Measurements from ENCODE around the gene ZNF665. TPM values are rescaled to one million over a fixed set of nuclear protein-coding genes. Genes with fewer than 3 reads are reported as not detected.
A peak's percentile ranks its signal among the peaks of the same experiment; 100 is the strongest.
"Not testable (repeated sequence)": the region's sequence is repeated elsewhere in the genome, so short reads cannot be mapped to it uniquely, and the experiment has no call there.

ZNF665 gene
- polyA plus RNA-seq, 1 donor from 2014 or later = 2.6 TPM

- no peaks in the 10 kb centered on the region for H3K9me3 ChIP-seq (ENCODE audit: low read length)
- no peak overlapping the region for H2AFZ ChIP-seq (ENCODE audit: low read depth, low read length)
- no peaks in the 10 kb centered on the region for H3K9me2 ChIP-seq (ENCODE audit: insufficient read depth, low read length)
- H3K4me2 ChIP-seq (ENCODE audit: low read length) = no peak overlapping the region
- no peak for TF ChIP-seq EP300 (conservative IDR thresholded peaks at IDR 0.05; ENCODE audit: poor library complexity, severe bottlenecking)
- no peak for TF ChIP-seq EZH2 (IDR thresholded peaks at IDR 0.05; ENCODE audit: borderline replicate concordance, insufficient read depth, low read length, poor library complexity, severe bottlenecking)
- no peak for TF ChIP-seq MXI1 (conservative IDR thresholded peaks at IDR 0.05; ENCODE audit: poor library complexity, severe bottlenecking)
- no peak for TF ChIP-seq RAD21 (conservative IDR thresholded peaks at IDR 0.05)
- TF ChIP-seq TAF1 (IDR thresholded peaks at IDR 0.05; ENCODE audit: low read depth) = no peak
- no peak overlapping the region for H3K9ac ChIP-seq (ENCODE audit: low read length)
- H3F3A ChIP-seq (ENCODE audit: insufficient read depth, low read length, poor library complexity, severe bottlenecking) = peaks cover 6% of the 10 kb centered on the region
- H3K79me2 ChIP-seq (replicated peaks; ENCODE audit: insufficient read depth, low read length) = no peaks in the 10 kb centered on the region
- H3K4me3 ChIP-seq (ENCODE audit: low read length) = peak overlapping the region; percentile 78
- H3K27ac ChIP-seq (ENCODE audit: low read length) = no peak overlapping the region
- no peaks in the 10 kb centered on the region for H3K36me3 ChIP-seq (ENCODE audit: insufficient read depth, low read length)
- no peaks in the 10 kb centered on the region for H3K27me3 ChIP-seq (ENCODE audit: insufficient read depth, low read depth, low read length)
- no peaks in the 10 kb centered on the region for H4K20me1 ChIP-seq (ENCODE audit: insufficient read depth)
These were observed 521 bp upstream of the ZNF665 start for GRCh38 chr19:53193535-53194222.

GRCh38 chr19:53190253-53190652, 2.9 kb downstream of the ZNF665 start:
- Histone ChIP-seq H4K20me1 (ENCODE audit: insufficient read depth) (no peaks in the 10 kb centered on the region), H2AFZ (ENCODE audit: low read depth, low read length) (no peak overlapping the region), H3K9me3 (ENCODE audit: low read length) (no peaks in the 10 kb centered on the region), H3K4me3 (ENCODE audit: low read length) (no peak overlapping the region), H3K9ac (ENCODE audit: low read length) (no peak overlapping the region), H3K79me2 (replicated peaks; ENCODE audit: insufficient read depth, low read length) (no peaks in the 10 kb centered on the region), H3K27me3 (ENCODE audit: insufficient read depth, low read depth, low read length) (no peaks in the 10 kb centered on the region), H3K36me3 (ENCODE audit: insufficient read depth, low read length) (no peaks in the 10 kb centered on the region), H3F3A (ENCODE audit: insufficient read depth, low read length, poor library complexity, severe bottlenecking) (no peaks in the 10 kb centered on the region), H3K9me2 (ENCODE audit: insufficient read depth, low read length) (no peaks in the 10 kb centered on the region), H3K4me2 (ENCODE audit: low read length) (no peak overlapping the region), H3K27ac (ENCODE audit: low read length) (no peak overlapping the region)
- TF ChIP-seq RAD21 (conservative IDR thresholded peaks at IDR 0.05) (no peak), POLR2AphosphoS5 (IDR thresholded peaks at IDR 0.05) (no peak), TAF1 (IDR thresholded peaks at IDR 0.05; ENCODE audit: low read depth) (no peak), SMC3 (conservative IDR thresholded peaks at IDR 0.05; ENCODE audit: poor library complexity) (no peak), EZH2 (IDR thresholded peaks at IDR 0.05; ENCODE audit: borderline replicate concordance, insufficient read depth, low read length, poor library complexity, severe bottlenecking) (no peak)

DNA sequence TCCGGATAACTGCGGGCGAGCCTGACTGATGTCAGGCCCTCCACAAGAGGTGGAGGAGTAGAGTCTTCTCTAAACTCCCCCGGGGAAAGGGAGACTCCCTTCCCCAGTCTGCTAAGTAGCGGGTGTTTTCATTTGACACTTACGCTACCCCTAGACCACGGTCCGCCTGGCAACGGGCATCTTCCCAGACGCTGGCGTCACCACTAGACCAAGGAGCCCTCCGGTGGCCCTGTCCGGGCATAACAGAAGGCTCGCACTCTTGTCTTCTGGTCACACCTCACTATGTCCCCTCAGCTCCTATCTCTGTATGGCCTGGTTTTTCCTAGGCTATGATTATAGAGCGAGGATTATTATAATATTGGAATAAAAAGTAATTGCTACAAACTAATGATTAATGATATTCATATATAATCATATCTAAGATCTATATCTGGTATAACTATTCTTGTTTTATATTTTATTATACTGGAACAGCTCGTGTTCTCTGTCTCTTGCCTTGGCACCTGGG, 3.4 kb downstream of the ZNF665 start:
- H3K27ac ChIP-seq (ENCODE audit: low read length); H3K27me3 ChIP-seq (ENCODE audit: insufficient read depth, low read depth, low read length); H3K4me3 ChIP-seq (ENCODE audit: low read length); H3K4me2 ChIP-seq (ENCODE audit: low read length); H3K9me3 ChIP-seq (ENCODE audit: low read length); H3K9me2 ChIP-seq (ENCODE audit: insufficient read depth, low read length); H3F3A ChIP-seq (ENCODE audit: insufficient read depth, low read length, poor library complexity, severe bottlenecking); H3K36me3 ChIP-seq (ENCODE audit: insufficient read depth, low read length); H4K20me1 ChIP-seq (ENCODE audit: insufficient read depth); H3K9ac ChIP-seq (ENCODE audit: low read length); H3K79me2 ChIP-seq (replicated peaks; ENCODE audit: insufficient read depth, low read length); H2AFZ ChIP-seq (ENCODE audit: low read depth, low read length): not testable (repeated sequence)

- not testable (repeated sequence) for H3K9me3 ChIP-seq (ENCODE audit: low read length); H3K27me3 ChIP-seq (ENCODE audit: insufficient read depth, low read depth, low read length); H3K9ac ChIP-seq (ENCODE audit: low read length); H4K20me1 ChIP-seq (ENCODE audit: insufficient read depth); H3K36me3 ChIP-seq (ENCODE audit: insufficient read depth, low read length); H3K27ac ChIP-seq (ENCODE audit: low read length); H3K9me2 ChIP-seq (ENCODE audit: insufficient read depth, low read length); H3K4me3 ChIP-seq (ENCODE audit: low read length); H3K79me2 ChIP-seq (replicated peaks; ENCODE audit: insufficient read depth, low read length); H3F3A ChIP-seq (ENCODE audit: insufficient read depth, low read length, poor library complexity, severe bottlenecking); H3K4me2 ChIP-seq (ENCODE audit: low read length); H2AFZ ChIP-seq (ENCODE audit: low read depth, low read length)
These were observed 7.8 kb downstream of the ZNF665 start for GRCh38 chr19:53185155-53185882.
